Parathyroid adenoma (tissue), 2 donors: Measurements from ENCODE around the gene EML1.

Experiments
- H2AFZ ChIP-seq: fragments of 300-600 bp; sonication (generic); one replicate; pipeline ENCODE4 v1.7.0; 2017; ENCODE audit warnings: antibody characterized with exemption, mild to moderate bottlenecking
- H3K27ac ChIP-seq: fragments of 300-600 bp; sonication (generic); one replicate; pipeline ENCODE4 v1.7.0; 2017
- H3K27me3 ChIP-seq: fragments of 300-600 bp; sonication (generic); one replicate; pipeline ENCODE4 v1.7.0; 2017; ENCODE audit warnings: low read length; ENCODE audit not compliant: control insufficient read depth, insufficient read depth
- H3K36me3 ChIP-seq: fragments of 300-600 bp; sonication (generic); one replicate; pipeline ENCODE4 v1.7.0; 2017; ENCODE audit warnings: low read length; ENCODE audit not compliant: control insufficient read depth, insufficient read depth
- H3K4me1 ChIP-seq: fragments of 300-600 bp; sonication (generic); one replicate; pipeline ENCODE4 v1.7.0; 2017; ENCODE audit warnings: control low read depth
- H3K4me2 ChIP-seq: fragments of 300-600 bp; sonication (generic); one replicate; pipeline ENCODE4 v1.7.0; 2017; ENCODE audit warnings: low read length
- H3K4me3 ChIP-seq: fragments of 300-600 bp; sonication (generic); one replicate; pipeline ENCODE4 v1.7.0; 2017; ENCODE audit warnings: low read depth, low read length
- H3K79me2 ChIP-seq: fragments of 300-600 bp; sonication (generic); one replicate; pipeline ENCODE4 v1.7.0; 2017; ENCODE audit warnings: control low read depth
- H3K9ac ChIP-seq: fragments of 300-600 bp; sonication (generic); one replicate; pipeline ENCODE4 v1.7.0; 2017; ENCODE audit warnings: mild to moderate bottlenecking
- H3K9me3 ChIP-seq: fragments of 300-600 bp; sonication (generic); one replicate; pipeline ENCODE4 v1.7.0; 2017; ENCODE audit warnings: low read length; ENCODE audit not compliant: control insufficient read depth
- CTCF ChIP-seq: fragments of 300-600 bp; sonication (generic); IDR thresholded peaks from one replicate; pipeline ENCODE4 v1.7.0; 2017; ENCODE audit warnings: antibody characterized with exemption, mild to moderate bottlenecking
- donor health status: primary hyperparathyroidism.

The EML1 gene, protein sequence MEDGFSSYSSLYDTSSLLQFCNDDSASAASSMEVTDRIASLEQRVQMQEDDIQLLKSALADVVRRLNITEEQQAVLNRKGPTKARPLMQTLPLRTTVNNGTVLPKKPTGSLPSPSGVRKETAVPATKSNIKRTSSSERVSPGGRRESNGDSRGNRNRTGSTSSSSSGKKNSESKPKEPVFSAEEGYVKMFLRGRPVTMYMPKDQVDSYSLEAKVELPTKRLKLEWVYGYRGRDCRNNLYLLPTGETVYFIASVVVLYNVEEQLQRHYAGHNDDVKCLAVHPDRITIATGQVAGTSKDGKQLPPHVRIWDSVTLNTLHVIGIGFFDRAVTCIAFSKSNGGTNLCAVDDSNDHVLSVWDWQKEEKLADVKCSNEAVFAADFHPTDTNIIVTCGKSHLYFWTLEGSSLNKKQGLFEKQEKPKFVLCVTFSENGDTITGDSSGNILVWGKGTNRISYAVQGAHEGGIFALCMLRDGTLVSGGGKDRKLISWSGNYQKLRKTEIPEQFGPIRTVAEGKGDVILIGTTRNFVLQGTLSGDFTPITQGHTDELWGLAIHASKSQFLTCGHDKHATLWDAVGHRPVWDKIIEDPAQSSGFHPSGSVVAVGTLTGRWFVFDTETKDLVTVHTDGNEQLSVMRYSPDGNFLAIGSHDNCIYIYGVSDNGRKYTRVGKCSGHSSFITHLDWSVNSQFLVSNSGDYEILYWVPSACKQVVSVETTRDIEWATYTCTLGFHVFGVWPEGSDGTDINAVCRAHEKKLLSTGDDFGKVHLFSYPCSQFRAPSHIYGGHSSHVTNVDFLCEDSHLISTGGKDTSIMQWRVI

GRCh38 chr14:99793213-99794150 lies at the start of gene EML1:
Gene EML1 (plus strand): TSS chr14:99793413. CDS start chr14:99793477, 64 bp downstream.
- Histone ChIP-seq H3K9me3 (no peaks in the 10 kb centered on the region), H3K4me2 (peak within 1 kb of the TSS; percentile 85), H3K9ac (peak within 1 kb of the TSS; percentile 43), H3K4me3 (peak within 1 kb of the TSS; percentile 59), H3K36me3 (no peaks in the 10 kb centered on the region), H3K79me2 (peaks cover 11% of the 10 kb centered on the region), H3K4me1 (peaks cover 23% of the 10 kb centered on the region), H3K27me3 (no peaks in the 10 kb centered on the region), H3K27ac (peak within 1 kb of the TSS; percentile 66), H2AFZ (peak within 1 kb of the TSS; percentile 96)
- TF ChIP-seq CTCF = no peak

GRCh38 chr14:99744199-99744872 lies 48.9 kb upstream of the EML1 start:
- H3K9me3 ChIP-seq = no peaks in the 10 kb centered on the region
- no peak overlapping the region for H3K4me3 ChIP-seq
- TF ChIP-seq CTCF = no peak
- H3K79me2 ChIP-seq = no peaks in the 10 kb centered on the region
- H3K27me3 ChIP-seq = no peaks in the 10 kb centered on the region
- no peak overlapping the region for H2AFZ ChIP-seq
- H3K36me3 ChIP-seq = no peaks in the 10 kb centered on the region
- no peak overlapping the region for H3K27ac ChIP-seq
- H3K4me1 ChIP-seq = peaks cover 12% of the 10 kb centered on the region
- H3K4me2 ChIP-seq = peak overlapping the region; percentile 15
- no peak overlapping the region for H3K9ac ChIP-seq

GRCh38 chr14:99744873-99745224 lies 48.4 kb upstream of the EML1 start:
- no peak for TF ChIP-seq CTCF
- Histone ChIP-seq H3K9ac (no peak overlapping the region), H3K27ac (no peak overlapping the region), H3K9me3 (no peaks in the 10 kb centered on the region), H3K4me1 (peaks cover 12% of the 10 kb centered on the region), H3K4me3 (no peak overlapping the region), H2AFZ (no peak overlapping the region), H3K36me3 (no peaks in the 10 kb centered on the region), H3K27me3 (no peaks in the 10 kb centered on the region), H3K79me2 (no peaks in the 10 kb centered on the region), H3K4me2 (peak overlapping the region; percentile 15)

DNA sequence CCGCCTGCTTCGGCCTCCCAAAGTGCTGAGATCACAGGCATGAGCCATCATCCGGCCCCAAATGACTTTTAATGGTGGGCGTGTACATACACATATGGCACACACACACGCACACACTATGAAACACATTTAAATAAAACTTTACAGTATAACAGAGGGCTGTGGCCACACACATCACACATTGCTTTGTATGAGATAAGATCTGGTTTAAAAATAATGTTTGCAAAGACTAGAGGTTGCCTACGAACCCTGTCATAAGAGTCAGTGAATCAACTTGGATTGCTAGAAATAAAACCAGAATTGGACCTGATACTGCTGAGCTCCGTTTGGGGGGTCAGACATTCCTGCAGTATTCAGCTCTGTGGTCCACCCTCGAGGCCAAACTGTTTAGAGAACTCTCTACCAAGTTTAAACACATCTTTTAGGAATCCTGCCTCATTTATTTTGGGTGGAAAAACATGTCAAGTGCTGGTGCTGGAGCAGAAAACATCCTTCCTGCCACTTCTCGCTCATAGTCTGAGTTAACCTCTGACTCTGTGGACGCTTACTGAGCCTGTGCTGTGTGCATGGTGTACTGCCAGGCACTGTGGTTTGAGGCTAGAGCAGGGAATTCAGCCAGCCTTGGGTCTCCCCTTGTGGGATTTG lies 47.8 kb upstream of the EML1 start:
- Histone ChIP-seq H3K4me3 (no peak overlapping the region), H3K36me3 (no peaks in the 10 kb centered on the region), H3K4me2 (no peak overlapping the region), H3K9me3 (no peaks in the 10 kb centered on the region), H3K4me1 (peaks cover 12% of the 10 kb centered on the region), H3K79me2 (no peaks in the 10 kb centered on the region), H2AFZ (no peak overlapping the region), H3K27ac (peak overlapping the region; percentile 17), H3K9ac (no peak overlapping the region), H3K27me3 (no peaks in the 10 kb centered on the region)
- no peak for TF ChIP-seq CTCF
